HPDE6-E6E7 (cell line): ENCODE measurements around the gene USHBP1.
A peak's percentile ranks its signal among the peaks of the same experiment; 100 is the strongest.

Experiments
- DNase-seq: peaks from one replicate; pipeline ENCODE4 v3.0.0; 2011; ENCODE audit warnings: missing footprints; ENCODE audit errors: extremely low spot score

The USHBP1 gene

GRCh38 chr19:17211547-17212446 is 52.7 kb downstream of the USHBP1 start:
- no peak for DNase-seq

GRCh38 chr19:17210296-17210695 is 54.2 kb downstream of the USHBP1 start:
- no peak for DNase-seq

DNA sequence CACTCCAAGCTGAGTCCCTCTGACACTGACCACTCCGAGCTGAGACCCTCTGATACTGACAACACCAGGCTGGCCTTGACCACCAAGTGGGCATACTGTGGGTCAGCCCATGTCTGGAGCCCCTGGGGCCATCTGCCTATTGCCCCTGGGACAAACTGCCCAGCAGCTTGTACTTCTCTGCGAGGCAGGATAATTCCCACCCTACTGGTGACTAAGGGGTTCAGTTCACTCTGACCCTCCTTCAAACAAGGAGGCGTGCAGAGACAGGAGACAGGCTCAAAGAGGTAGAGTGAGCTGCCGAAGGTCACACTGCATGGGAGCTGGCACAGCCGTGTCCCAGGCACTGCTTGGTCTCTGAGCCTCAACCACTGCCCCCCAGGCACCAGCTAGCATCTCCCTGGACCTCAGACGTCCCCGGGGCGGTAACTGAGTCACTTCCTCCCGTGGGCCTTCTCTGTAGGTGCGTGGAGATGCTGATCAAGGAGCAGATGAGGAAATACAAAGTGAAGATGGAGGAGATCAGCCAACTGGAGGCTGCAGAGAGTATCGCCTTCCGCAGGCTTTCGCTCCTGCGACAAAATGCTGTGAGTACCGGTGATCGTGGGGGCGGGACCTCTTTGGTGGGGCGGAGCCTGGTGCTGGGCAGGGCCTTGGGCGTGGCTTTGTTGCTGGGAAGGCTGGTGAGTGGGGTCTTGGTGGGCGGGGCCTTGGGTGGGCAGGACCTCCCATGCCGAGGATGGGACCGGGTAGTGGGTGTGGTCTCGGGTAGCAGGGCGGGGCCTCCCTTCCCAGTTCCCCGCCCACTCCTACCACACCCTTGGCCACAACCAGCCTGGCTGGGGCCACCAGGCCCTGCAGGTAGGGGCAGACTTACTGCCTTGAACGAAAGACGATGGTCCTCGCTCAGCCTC is 55.2 kb downstream of the USHBP1 start:
- no peak for DNase-seq

DNA sequence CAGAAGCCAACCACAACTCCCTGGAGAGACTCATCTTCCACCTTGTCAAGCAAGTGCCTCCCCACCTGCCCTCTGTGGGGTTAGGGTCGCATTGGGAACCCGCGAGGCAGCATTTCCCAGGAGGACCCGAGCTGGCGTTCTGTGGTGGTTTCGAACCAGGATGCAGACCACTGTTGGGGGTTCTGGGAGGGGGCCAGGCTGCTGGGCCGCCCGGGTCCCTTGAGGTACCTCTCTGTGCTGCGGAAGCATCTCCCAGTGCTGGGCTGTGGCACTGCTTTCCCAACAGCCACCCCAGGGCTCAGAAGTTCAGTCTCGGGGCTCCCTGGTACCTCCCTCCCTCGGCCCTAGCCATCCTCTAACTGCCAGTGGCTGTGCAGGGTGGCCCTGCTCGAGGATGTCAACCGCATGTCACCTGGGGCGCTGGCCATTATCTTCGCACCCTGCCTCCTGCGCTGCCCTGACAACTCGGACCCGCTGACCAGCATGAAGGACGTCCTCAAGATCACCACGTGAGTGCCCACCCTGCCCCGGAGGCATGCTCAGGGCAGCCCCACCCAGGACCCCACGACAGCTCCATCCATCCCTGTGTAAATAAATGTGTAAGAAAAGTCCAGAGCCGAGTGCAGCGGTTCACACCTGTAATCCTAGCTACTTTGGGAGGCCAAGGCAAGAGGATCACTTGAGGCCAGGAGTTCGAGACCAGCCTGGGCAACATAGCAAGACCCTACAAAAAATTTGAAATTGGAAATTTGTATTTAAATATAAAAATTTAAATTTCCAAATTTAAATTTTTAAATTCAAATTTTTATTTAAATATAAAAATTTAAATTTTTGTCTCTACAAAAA is 57.6 kb downstream of the USHBP1 start:
- no peak for DNase-seq

- DNase-seq = peak; percentile 42
Observed at GRCh38 chr19:17205237-17206140, 59.1 kb downstream of the USHBP1 start.

GRCh38 chr19:17202713-17203112 is 61.8 kb downstream of the USHBP1 start:
- no peak for DNase-seq

DNA sequence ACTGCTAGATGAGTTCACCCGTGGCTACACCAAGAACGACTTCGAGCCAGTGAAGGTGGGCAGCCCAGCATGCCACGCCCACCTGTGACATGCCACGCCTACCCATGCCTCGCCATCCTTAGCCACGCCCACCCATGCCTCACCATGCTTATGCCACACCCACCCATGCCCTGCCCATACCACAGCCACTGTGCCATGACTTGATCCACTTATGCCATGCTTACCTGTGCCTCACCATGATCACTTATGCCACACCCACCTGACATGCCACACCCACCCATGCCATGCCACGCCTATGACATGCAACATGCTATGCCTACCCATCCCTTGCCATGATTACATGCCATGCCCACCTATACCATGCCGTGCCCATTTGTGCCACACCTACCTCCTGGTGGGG is 62.3 kb downstream of the USHBP1 start:
- no peak for DNase-seq

- DNase-seq = no peak
Observed at GRCh38 chr19:17200408-17201079, 64.0 kb downstream of the USHBP1 start.
